PFSK-1 (cell line): Measurements from ENCODE around the gene CEP135.

Experiments
- FOXP2 ChIP-seq: optimal IDR thresholded peaks from 2 replicates; pipeline ENCODE3; 2011; ENCODE audit warnings: borderline replicate concordance, control low read depth, inconsistent platforms; ENCODE audit not compliant: insufficient read depth; ENCODE audit errors: extremely low read length, extremely low read depth
- POLR2AphosphoS5 ChIP-seq: IDR thresholded peaks from 2 replicates; pipeline ENCODE4 v1.6.1; 2012; ENCODE audit warnings: low read depth, mild to moderate bottlenecking, control low read depth, low read length, moderate library complexity
- SIN3A ChIP-seq: IDR thresholded peaks from 2 replicates; pipeline ENCODE4 v1.6.1; 2012; ENCODE audit warnings: mild to moderate bottlenecking, low read length, moderate library complexity, borderline replicate concordance; ENCODE audit not compliant: insufficient read depth
- TAF1 ChIP-seq: IDR thresholded peaks from 2 replicates; pipeline ENCODE4 v1.6.1; 2012; ENCODE audit warnings: low read length, control low read depth, borderline replicate concordance; ENCODE audit not compliant: insufficient read depth
- TF ChIP-seq, protein P1 (sequence below), 2 experiments: IDR thresholded peaks; 2 replicates each; pipeline versions ENCODE4 v1.6.1 to v1.8.0; 2011 to 2012; ENCODE audit warnings: low read depth in 2 of 2, low read length in 2 of 2, control low read depth in 1 of 2, inconsistent platforms in 1 of 2, mild to moderate bottlenecking in 1 of 2, moderate library complexity in 1 of 2; ENCODE audit not compliant: insufficient read depth in 1 of 2

CEP135 gene

GRCh38 chr4:55906323-55906722 lies 42.4 kb upstream of the CEP135 start:
- no peak for TF ChIP-seq SIN3A
- no peak for TF ChIP-seq FOXP2
- TF ChIP-seq, protein P1, sequence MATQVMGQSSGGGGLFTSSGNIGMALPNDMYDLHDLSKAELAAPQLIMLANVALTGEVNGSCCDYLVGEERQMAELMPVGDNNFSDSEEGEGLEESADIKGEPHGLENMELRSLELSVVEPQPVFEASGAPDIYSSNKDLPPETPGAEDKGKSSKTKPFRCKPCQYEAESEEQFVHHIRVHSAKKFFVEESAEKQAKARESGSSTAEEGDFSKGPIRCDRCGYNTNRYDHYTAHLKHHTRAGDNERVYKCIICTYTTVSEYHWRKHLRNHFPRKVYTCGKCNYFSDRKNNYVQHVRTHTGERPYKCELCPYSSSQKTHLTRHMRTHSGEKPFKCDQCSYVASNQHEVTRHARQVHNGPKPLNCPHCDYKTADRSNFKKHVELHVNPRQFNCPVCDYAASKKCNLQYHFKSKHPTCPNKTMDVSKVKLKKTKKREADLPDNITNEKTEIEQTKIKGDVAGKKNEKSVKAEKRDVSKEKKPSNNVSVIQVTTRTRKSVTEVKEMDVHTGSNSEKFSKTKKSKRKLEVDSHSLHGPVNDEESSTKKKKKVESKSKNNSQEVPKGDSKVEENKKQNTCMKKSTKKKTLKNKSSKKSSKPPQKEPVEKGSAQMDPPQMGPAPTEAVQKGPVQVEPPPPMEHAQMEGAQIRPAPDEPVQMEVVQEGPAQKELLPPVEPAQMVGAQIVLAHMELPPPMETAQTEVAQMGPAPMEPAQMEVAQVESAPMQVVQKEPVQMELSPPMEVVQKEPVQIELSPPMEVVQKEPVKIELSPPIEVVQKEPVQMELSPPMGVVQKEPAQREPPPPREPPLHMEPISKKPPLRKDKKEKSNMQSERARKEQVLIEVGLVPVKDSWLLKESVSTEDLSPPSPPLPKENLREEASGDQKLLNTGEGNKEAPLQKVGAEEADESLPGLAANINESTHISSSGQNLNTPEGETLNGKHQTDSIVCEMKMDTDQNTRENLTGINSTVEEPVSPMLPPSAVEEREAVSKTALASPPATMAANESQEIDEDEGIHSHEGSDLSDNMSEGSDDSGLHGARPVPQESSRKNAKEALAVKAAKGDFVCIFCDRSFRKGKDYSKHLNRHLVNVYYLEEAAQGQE (IDR thresholded peaks at IDR 0.05; ENCODE audit: insufficient read depth in 1 of 2, low read depth in 2 of 2, low read length in 2 of 2) = no peak
- no peak for TF ChIP-seq TAF1
- no peak for TF ChIP-seq POLR2AphosphoS5

DNA sequence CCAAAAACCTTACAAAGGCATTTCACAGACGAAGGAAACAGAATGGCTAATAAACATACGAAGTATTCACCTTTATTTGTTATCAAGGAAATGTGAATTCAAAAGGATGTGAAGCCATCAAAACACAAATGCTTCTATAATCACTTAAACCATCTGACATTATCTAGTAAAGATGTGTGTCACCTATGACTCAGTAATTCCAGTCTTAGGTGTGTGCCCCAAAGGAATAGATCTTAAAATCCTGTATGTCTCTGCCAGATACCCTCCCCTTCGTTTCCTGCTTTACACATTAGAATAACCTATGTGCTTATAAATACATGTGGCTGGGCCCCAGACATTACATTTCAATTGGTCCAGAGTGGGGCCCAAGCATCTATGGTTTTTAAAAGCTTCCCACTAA lies 41.8 kb upstream of the CEP135 start:
- TF ChIP-seq SIN3A (no peak), TAF1 (no peak), FOXP2 (no peak), POLR2AphosphoS5 (no peak)
- TF ChIP-seq, protein P1 (IDR thresholded peaks at IDR 0.05; ENCODE audit: insufficient read depth in 1 of 2, low read depth in 2 of 2, low read length in 2 of 2) = no peak

DNA sequence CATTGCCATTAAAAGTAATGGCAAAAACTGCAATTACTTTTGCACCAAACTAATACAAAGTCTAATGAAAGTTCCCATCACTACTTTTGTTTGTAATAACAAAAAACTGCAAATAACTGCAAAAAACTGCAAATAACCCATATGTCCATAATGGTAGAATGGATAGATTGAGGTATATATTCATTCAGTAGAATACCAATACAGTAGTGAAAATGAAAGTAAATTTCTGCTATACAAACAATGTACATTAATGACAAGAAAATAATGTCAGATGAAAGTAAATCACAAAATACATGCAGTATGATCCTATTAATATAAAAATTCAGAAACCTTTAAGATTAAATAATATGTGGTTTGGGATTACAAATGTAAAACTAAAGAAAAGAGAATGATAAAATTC lies 41.3 kb upstream of the CEP135 start:
- TF ChIP-seq POLR2AphosphoS5 (no peak), FOXP2 (no peak), TAF1 (no peak), SIN3A (no peak)
- TF ChIP-seq, protein P1 (IDR thresholded peaks at IDR 0.05; ENCODE audit: insufficient read depth in 1 of 2, low read depth in 2 of 2, low read length in 2 of 2) = no peak

- TF ChIP-seq POLR2AphosphoS5 (no peak), FOXP2 (no peak), SIN3A (no peak), TAF1 (no peak)
Observed at GRCh38 chr4:55910140-55910539, 38.6 kb upstream of the CEP135 start.

GRCh38 chr4:55912249-55912648 lies 36.5 kb upstream of the CEP135 start:
- no peak for TF ChIP-seq FOXP2
- no peak for TF ChIP-seq TAF1
- TF ChIP-seq, protein P1 (IDR thresholded peaks at IDR 0.05; ENCODE audit: insufficient read depth in 1 of 2, low read depth in 2 of 2, low read length in 2 of 2) = no peak
- no peak for TF ChIP-seq POLR2AphosphoS5
- no peak for TF ChIP-seq SIN3A
